ENCODE results near the gene GGA3.

- no peak for TF ChIP-seq CTCF (optimal IDR thresholded peaks at IDR 0.05 in 1 of 3, IDR thresholded peaks at IDR 0.05 in 1 of 3, conservative IDR thresholded peaks at IDR 0.05 in 1 of 3; ENCODE audit: extremely low read depth in 1 of 3, insufficient read depth in 2 of 3, low read length in 3 of 3)
- TF ChIP-seq EZH2 (IDR thresholded peaks at IDR 0.05; ENCODE audit: low read length): no peak
Observed at GRCh38 chr17:75295201-75296158, 34.1 kb upstream of the GGA3 start.
